GM18508 (cell line): ENCODE measurements around the gene HELZ2.

Experiments
- ATAC-seq: cut with Tn5 transposase; IDR thresholded peaks from one replicate; pipeline ENCODE4 v1.9.1; 2021; ENCODE audit warnings: moderate number of reproducible peaks; ENCODE audit not compliant: insufficient read depth, unreplicated experiment

The HELZ2 gene

DNA sequence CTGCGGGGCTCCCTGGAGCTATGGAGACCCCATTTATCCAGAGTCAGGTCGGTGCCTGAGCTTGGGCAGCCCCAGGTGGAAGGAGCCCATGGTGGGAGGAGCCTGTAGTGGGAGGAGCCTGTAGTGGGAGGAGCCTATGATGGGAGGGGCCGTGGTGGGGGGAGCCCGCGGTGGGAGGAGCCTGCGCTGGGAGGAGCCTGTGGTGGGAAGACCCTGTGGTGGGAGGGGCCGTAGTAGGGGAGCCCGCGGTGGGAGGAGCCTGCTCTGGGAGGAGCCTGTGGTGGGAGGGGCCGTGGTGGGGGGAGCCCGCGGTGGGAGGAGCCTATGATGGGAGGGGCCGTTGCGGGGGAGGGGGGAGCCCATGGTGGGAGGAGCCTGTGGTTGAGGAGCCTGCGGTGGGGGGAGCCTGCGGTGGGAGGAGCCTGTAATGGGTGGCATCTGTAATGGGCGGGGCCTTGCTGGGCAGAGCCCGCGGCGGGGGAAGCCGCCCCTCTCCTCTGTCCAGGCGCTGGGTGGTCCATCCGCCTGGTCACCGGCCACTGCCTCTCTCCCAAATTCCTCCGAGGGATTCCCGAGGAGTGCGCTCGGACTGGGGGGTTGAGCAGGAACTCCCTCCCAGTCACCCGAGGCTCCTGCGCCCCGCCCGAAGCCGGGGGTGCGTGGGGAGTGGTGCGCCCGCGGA, 20.6 kb downstream of the HELZ2 start:
- no peak for ATAC-seq

DNA sequence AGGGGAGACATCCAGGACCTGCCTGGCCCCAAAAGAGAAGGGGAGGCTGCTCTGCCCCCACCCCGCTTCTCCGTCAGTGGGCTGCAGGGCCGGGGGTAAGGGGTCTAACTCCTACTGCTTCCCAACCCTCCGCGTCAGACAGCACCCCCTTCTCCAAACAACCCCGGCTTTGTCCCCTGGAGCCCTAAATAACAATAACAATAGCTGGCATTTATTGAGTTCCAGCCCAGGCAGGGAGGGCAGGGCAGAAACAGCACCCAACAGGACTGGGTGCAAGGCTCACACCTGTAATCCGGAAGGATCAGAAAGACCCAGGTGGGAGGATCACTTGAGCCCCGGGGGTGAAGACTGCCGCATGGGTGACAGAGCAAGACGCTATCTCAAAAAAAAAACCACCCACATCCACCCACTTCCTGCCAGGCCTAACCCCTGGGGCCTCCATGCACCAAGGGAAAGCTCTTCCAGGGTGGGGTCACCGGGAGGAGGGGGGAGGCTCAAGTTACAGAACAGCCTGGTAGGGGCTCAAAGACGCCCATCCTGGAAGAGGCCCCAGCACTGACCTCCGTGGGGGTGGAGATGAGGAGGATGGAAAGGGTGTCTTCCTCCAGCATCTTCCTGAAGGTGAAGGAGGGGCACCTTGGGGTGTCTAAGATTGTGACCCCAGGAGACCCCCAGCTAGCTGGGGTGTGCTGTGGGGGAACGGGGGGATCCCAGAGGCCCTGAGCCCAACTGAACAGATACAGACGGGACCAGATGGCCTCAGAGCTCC, 21.4 kb downstream of the HELZ2 start:
- ATAC-seq, result no peak

DNA sequence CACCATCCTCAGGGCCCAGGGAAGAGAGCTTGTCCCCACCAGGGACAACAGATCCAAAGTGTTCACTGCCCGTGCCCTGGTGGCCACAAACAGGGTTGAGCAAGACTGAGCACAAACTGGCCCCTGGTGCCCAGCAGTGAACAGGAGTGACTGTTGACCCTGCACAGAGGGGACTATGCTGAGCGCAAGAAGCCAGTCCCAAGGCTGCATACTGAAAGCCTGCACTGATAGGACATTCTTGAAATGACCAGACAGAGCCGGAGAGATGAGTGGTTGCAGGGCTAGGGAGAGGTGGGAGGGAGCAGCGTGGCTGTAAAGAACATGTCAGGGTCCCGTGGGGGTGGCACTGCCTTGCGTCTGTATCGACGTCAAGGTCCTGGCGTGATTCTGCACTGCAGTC, 23.0 kb downstream of the HELZ2 start:
- no peak for ATAC-seq

DNA sequence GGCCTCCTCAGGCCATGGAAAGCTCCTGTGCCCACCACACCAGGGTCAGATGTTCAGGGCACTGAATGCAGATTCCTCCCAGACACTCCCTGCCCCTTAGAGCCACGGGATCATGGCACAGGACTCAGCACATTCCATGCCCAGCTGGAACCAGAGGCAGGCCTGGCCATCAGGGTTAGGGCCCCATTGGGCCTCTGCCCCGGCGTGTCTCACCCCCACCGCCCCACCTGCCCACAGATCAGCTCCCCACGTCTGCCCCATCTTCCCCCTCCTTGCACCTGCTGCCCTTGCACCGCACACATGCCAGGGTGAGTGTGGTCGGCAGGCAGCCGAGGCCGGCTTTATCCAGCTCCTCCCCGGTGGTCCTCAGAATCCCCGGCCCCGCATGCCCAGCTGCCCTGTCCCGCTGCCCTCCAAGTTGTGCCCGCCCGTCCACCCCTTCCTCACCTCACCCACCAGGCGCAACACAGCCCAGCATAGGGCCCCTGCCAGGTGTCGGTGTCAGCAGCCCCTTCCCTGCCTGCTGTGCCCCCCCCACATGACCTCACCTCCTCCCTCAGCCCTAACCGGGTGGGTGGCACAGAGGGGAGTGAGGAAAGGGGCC, 24.3 kb downstream of the HELZ2 start:
- no peak for ATAC-seq

DNA sequence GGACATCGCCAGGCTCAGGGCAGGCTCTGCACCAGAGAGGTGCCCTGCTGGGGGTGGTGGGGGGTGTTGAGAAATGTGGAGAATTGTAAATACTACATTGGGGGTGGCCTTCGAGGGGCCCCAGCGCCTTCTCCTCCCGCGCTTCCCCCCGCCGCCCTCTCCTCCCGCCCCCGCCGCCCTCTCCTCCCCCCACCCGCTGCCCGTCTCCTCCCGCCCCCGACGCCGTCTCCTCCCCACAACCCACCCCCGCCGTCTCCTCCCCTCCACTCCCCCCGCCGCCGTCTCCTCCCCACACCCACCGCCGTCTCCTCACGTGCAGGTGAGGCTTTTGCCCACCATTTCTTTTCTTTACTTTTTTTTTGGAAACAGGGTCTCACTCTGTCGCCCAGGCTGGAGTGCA, 25.0 kb downstream of the HELZ2 start:
- ATAC-seq, result no peak

DNA sequence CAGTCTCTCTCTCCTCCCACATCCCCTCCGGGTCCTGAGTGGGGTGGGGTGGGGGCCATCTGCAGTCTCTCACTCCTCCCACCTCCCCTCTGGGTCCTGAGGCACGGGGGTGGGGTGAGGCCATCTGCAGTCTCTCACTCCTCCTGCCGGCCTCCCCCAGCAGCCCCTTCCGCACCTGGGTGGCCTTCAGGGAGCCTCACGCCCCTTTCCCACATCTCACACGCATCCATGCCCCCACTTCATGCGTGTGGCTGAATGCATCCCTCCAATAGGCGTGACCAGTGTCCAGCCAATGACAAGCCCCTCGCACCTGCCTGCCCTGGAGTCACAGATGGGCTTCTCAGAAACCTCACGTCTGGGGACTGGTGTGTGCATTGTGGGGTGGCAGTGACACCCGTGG, 25.5 kb downstream of the HELZ2 start:
- no peak for ATAC-seq

DNA sequence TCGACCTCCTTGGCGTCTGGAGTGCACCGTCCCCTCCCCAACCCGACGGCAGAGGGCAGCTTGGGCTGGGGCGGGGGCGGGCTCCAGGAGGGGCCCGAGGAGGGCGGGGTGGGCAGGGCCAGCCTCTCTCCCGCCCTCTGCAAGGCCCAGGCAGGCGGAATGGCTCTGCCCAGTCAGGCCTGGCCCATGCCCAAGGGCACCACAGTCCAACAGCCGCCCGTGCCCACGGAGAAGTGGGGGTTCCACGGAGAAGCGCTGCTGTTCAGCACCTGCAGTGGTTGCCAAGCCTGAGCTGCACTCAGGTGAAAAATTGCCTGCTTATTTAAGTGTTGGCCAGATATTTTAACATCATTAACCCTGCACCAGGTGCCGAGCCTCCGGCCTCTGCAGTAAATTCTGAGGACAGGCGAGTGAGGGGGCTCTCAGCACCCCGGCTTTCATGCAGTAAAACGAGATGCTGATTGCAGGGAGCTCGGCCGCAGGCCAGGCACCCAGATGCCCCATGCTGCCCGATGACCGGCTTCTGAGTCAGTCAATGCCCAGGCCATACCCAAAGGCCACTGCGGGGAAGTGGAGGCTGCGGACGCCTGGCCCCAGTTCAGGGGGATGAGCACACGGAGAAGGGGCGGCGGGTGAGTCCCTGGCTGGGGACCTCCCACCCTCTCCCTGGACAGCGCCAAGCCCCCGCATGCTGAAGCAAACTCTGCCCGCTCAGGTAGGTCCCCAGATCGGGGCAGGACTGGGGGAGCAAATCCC, 26.1 kb downstream of the HELZ2 start, which contains the start of gene SRMS:
TSS of gene SRMS (minus strand) at position 25 of the 756 bp plus-strand sequence. CDS start 286 bp downstream, outside the sequence.
- no peak for ATAC-seq

DNA sequence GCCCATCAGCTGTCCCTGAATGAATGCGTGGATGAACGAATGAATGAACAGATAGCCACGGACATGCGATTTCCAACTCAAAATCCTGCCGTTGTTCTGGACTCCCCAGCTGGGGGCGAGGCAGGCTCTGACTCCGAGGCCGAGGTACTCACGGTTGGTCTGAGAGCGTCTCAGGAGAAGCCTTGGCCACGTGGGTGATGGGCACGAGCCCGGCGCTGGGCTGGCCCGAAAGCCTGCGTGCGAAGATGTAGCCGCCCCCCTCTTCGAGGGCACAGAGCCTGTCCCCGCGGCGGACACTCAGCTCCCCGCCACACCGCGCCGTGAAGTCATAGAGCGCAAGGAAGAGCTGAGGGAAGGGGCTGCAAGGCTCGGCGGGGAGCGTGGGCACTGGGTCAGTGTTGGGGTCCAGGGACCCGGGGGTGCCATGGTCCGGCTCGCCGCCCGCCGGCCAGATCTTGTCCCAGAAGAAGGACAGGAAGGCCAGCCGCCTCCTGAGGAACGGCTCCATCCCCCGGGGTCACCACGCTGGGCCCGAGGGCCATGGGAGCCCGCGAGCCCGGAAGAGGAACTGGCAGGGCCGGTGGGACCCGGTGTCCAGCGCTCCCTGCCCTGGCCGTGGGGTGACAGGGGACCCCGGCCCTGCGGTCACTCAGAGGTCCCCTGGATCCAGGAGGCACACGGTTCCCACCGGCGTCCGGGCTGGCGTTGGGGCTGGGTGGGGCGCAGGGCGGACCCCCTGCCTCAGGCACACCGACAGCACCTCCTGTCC, 26.9 kb downstream of the HELZ2 start:
- ATAC-seq, result no peak

DNA sequence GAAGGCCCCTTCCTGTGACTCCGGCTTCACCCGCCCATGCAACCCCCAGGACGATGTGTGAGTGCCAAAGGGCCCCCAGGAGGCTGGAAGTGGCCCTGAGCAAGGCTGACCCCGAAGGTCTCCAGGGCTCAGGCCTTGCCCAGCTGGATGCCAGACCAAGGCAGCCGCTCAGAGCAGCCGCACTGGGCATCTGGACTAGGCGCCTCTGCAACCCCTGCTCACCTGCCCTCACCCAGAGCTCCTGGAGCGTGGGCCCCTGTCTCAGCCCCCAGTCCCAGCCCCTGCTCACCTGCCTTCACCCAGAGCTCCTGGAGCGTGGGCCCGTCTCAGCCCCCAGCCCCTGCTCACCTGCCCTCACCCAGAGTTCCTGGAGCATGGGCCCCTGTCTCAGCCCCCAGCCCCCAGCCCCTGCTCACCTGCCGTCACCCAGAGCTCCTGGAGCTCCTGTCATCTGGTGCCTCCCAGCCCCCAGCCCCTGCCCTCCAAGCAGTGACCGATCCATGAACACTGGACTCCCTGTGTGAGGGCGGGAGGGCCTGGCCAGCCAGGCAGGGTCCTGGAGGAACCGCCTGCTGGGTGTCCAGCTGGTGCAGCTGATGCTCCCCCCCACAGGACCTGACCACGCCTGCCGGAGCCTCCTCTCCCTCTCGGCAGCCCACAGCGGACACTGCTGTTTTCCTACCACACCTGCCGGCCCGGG, 27.6 kb downstream of the HELZ2 start:
- ATAC-seq, result no peak

DNA sequence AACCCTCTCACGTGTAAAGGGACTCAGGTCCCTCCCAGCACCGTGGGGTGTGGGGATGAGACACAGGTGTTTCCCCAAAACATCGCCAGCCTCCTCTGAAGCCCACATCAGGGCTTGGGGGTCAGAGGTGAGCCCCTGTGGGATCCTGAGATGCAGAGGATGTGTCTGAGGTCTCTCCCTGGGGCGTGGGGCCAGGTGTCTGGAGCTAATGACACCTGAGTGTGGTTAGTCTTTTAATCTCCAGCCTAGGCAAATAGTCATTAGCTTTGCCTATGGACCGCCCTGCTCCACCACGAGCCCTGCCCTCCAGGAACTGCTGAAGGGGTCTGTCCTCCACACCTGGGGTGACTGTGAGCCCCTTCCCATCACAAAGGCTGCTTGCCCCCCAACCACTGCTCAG, 28.2 kb downstream of the HELZ2 start:
- no peak for ATAC-seq

DNA sequence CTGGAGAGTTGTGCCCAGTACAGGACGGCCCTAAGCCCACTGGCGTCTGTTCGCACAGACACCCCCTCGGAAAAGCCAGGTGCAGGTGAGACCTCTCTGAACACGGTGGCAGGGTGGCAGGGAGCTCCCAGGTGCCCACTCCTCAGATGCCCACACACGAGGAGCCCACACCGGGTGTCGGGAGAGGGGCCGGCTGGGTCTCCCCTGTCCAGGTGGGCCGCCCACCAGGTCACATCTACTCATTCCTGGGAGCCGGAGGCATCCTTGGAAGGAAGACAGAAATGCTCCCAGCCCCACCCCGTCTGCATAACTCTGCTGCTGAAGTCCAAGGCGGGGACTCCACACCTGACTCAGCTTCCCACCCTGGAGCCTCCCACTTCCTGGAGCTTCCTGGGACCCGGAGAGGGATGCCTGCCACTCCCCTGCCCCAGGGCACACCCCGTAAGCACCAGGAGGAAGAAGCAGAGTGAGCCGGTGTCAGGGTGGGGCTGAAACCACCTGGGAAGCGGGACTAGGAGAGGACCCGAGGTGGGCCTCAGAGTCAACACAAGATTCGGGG, 29.0 kb downstream of the HELZ2 start:
- no peak for ATAC-seq

DNA sequence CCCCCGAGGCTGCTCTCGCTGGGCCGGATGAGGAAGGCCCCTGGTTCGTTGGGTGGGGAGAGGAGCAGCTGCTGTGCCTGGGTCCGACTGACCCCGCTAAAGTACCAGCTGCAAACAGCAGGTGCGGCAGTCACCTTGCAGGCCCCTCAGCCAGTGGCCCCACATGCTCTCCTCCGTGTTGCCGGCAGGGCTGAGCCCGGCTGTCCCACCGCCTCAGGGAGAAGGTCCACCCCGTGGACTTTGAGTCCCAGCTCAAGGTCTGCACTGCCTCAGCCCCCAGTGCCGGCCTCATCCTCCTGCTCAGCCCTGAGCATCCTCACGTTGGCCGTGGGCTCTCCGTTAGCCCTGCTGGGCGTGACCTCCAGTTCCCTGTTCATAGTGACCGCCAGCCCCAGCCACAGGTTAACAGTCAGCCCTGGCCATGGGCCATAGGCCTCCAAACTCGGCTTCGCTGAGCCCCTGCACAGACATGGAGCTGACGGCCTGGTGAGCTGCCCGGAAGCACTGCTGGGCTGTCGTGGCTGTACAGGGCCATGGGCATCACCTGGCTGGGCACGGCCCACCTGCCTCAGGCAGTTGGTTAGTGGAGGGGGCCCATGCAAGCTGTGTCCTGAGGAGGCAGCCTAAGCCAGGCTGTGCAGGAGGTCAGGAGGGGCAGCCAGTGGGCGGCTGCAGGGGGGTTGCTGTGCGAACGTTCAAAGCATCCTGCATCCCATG, 29.6 kb downstream of the HELZ2 start:
- ATAC-seq, result no peak

DNA sequence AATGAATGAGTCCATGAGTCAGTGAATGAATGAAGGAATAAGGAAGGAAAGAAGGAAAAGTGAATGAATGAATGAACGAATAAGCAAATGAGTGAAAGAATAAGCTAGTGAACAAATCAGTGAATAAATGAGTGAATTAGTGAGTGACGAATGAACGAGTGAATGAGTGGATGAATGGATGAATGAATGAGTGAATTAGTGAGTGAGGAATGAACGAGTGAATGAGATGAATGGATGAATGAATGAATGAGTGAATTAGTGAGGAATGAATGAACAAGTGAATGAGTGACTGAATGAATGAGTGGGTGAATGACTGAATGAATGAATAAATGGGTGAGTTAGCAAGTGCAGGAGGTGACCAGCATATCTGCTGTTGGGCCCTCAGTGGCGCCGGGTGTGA, 30.3 kb downstream of the HELZ2 start:
- ATAC-seq, result no peak

DNA sequence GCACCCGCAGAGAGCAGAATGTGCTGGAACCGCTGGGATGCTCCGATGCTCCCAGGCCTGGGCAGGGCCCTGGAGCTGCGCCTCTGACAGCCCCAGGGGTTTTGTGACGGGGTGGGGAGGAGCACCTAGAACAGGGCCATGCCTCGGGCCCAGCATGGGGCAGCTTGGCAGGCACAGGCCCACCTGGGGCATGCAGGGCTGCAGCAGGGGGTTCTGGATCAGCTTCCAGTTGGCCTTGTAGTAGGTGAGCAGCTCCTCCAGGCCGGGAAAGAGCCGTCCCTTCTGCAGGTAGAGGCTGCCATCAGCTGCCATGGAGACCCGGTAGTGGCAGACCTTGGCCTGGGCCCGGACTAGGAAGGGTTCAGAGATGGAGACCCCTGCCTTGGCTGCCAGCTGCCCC, 30.9 kb downstream of the HELZ2 start:
- ATAC-seq, result no peak

DNA sequence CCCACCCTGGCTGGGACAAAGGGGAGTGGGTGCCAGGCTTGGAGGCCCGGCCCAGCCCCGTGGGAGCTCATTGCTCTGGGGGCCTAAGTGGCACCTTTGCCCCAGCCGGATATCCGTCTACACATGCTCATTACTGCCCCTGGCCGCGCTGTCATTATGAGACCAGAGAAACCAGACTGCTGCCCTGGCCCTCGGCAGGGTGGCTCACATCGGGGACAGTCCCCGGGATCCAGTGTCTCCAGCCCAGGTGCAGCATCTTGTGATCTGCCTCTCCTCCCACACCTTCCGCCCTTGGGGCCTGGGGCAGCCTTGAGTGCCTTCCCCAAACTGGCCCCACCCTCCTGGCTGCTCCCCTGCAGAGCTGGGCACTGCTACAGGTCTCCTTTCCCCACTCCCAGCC, 31.3 kb downstream of the HELZ2 start:
- ATAC-seq, result no peak

DNA sequence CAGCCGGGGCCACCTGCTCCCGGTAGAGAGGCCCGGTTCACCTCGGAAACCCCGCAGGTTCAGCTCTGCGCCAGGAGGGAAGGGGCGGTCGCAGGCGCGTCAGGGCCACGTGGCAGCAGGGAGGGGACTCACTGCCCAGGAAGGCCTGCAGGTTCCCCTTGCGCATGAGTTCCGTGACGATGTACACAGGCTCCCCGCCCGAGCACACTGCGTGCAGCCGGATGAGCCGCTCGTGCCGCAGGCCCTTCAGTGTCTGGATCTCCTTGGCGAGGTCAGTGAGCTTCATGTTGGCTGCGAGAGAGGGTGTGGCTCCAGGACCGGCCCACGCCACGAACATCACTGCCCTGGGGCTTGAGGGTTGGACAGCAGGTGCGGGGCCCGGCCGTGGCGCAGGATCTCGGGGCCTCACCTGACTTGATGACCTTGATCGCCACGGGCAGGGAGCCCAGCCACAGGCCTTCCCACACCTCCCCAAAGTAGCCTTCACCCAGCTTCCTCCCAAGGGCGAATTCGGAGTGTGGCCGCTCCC, 31.9 kb downstream of the HELZ2 start:
- no peak for ATAC-seq

DNA sequence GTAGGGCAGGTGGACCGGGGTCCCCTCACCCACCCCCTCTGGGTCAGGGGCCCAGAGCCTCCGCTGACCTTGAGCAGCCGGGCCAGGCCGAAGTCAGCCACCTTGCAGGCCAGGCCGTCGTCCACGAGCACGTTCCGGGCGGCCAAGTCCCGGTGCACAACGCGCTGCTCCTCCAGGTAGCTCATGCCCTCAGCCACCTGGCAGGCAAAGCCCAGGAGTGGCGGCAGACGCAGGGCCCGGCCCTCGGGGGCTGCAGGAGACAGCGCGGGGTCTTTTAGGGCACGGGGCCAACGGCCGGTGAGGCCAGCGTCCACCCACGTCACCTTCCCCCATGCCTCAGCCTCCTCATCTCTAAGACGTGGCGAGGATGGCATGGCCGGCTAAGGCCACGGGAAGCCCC, 32.7 kb downstream of the HELZ2 start:
- ATAC-seq, result no peak

DNA sequence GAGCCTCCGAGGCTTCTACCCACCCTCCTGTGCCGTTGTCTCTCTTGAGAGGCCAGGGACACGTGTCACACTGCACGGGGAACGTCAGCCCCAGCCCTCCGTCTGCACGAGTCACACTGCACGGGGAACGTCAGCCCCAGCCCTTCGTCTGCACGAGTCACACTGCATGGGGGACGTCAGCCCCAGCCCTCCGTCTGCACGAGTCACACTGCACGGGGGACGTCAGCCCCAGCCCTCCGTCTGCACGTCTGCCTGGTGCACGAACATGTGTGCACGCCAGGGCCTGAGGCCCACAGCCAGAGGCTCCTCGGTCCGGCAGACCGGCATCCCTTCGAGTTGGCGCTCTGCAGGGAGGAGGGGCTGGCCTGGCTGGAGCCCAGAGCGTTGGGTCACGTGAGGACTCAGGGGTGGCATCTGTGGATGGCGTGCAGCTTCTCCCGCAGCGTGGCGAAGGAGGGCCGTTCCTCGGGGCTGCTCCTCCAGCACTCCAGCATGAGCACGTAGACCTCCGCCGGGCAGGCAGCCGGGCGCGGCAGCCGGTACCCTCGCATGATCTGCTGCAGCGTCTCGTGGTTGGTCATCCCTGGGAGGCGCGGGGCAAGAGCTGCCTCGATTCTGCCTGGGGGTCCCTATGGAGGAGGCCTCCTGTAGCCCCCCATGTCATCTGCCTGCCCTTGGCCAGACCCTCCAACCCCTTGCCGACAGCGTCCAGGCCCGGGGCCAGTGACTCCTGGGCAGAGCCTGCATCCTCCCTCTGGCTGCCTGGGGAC, 33.4 kb downstream of the HELZ2 start:
- no peak for ATAC-seq
